Small intestine (tissue), 7 donors: ENCODE data around the gene OPN5. TPM values are rescaled to one million over a fixed set of nuclear protein-coding genes. Genes with fewer than 3 reads are reported as not detected.
"Not testable (repeated sequence)": the region's sequence is repeated elsewhere in the genome, so short reads cannot be mapped to it uniquely, and the experiment has no call there.

Source experiments
- DNase-seq, 2 donors: peaks; one replicate each; pipeline versions ENCODE4 v3.0.0 to v3.0.0-alpha.2; 2013
- FAIRE-seq: peaks from 2 replicates; lab custom pipeline; 2012; peaks lifted over from hg19 to GRCh38; lab: Jason Lieb, UNC
- H3K27ac ChIP-seq, 3 donors: one replicate each; pipeline ENCODE4 v1.5.1; 2013; ENCODE audit warnings: low read length in 2 of 3, mild to moderate bottlenecking in 2 of 3, control low read depth in 1 of 3, inconsistent platforms in 1 of 3, low read depth in 1 of 3, moderate library complexity in 1 of 3
- H3K27me3 ChIP-seq, 3 donors: one replicate each; pipeline ENCODE4 v1.6.1; 2013; ENCODE audit warnings: low read length in 3 of 3, inconsistent platforms in 1 of 3; ENCODE audit not compliant: control insufficient read depth in 3 of 3, insufficient read depth in 3 of 3
- H3K36me3 ChIP-seq, 3 donors: one replicate each; pipeline ENCODE4 v1.6.1; 2013; ENCODE audit warnings: low read length in 3 of 3, inconsistent platforms in 1 of 3, low read depth in 1 of 3, mild to moderate bottlenecking in 1 of 3, moderate library complexity in 1 of 3; ENCODE audit not compliant: control insufficient read depth in 3 of 3, insufficient read depth in 2 of 3
- H3K4me1 ChIP-seq, 3 donors: one replicate each; pipeline ENCODE4 v1.6.1; 2013; ENCODE audit warnings: low read length in 2 of 3, inconsistent platforms in 1 of 3, low read depth in 1 of 3, mild to moderate bottlenecking in 1 of 3, moderate library complexity in 1 of 3; ENCODE audit not compliant: control insufficient read depth in 3 of 3, insufficient read depth in 2 of 3
- H3K4me3 ChIP-seq, 3 donors: one replicate each; pipeline ENCODE4 v1.5.1; 2013; ENCODE audit warnings: low read length in 3 of 3, control low read depth in 1 of 3, inconsistent platforms in 1 of 3, low read depth in 1 of 3, mild to moderate bottlenecking in 1 of 3, moderate library complexity in 1 of 3
- H3K9me3 ChIP-seq, 2 donors: one replicate each; pipeline ENCODE4 v1.6.1; 2013; ENCODE audit warnings: low read depth in 1 of 2, low read length in 1 of 2; ENCODE audit not compliant: control insufficient read depth in 2 of 2, insufficient read depth in 1 of 2
- WGBS, 3 donors: extraction: QIAGEN DNeasy Blood & Tissue Kit; methylation state at CpG; one replicate each; pipeline ENCODE4 v1.1.7; 2013; 5-methylcytosine and 5-hydroxymethylcytosine counted together
- polyA plus RNA-seq, 4 donors: library from polyadenylated mRNA; stranded (reverse) in 3 of 4; unstranded in 1 of 4; fragments of 200-250 nt in 3 of 4; fragments of 120-200 nt in 1 of 4; gene quantifications; one replicate each; pipeline versions ENCODE4 v1.2.1 to v1.2.3, GENCODE V29; 2013
- donor health status: healthy with polysubstance abuse.
- donor health status: control.
- donor health status: control.
- donor health status: Bipolar disorder and iron deficiency.
- donor health status: healthy.

OPN5 gene
- polyA plus RNA-seq, 4 donors: not detected

DNA sequence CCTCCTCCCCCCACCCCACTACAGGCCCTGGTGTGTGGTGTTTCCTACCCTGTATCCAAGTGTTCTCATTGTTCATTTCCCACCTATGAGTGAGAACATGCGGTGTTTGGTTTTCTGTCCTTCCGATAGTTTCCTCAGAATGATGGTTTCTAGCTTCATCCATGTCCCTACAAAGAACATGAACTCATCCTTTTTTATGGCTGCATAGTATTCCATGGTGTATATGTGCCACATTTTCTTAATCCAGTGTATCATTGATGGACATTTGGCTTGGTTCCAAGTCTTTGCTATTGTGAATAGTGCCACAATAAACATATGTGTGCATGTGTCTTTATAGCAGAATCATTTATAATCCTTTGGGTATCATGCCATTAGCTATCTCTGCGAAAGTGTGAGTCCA lies 36.6 kb upstream of the OPN5 start:
- DNase-seq, H3K9me3 ChIP-seq, H3K4me1 ChIP-seq, H3K27me3 ChIP-seq, H3K36me3 ChIP-seq, H3K27ac ChIP-seq, FAIRE-seq, H3K4me3 ChIP-seq: not testable (repeated sequence)
- WGBS, 3 donors: 93 to 96% (median 94%) methylated on average over 3 of the region's 3 CpGs

DNA sequence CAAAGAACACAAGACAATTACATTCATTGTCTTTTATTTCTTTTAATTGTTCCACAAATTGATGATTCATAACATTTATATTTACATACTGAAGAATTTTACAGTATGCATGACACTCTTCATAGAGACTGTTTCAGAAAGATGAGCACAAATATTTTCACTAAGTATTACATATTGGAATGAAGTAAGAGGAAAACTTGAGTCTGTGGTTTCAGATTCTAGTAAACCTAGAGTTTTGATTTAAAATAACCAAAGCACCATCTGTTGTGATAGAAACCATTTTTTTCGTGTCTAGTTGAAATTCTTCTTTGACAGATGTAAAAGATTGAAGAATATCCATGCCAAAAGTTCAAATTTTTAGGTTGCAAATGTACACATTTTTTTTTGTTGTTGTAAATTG lies 32.1 kb upstream of the OPN5 start:
- no peak for DNase-seq
- WGBS, 3 donors: 47 to 54% (median 48%) methylated on average over 1 of the region's 1 CpG
- Histone ChIP-seq H3K4me3 (no peak overlapping the region), H3K27me3 (no peaks in the 10 kb centered on the region), H3K27ac (no peak overlapping the region), H3K36me3 (no peaks in the 10 kb centered on the region), H3K9me3 (no peaks in the 10 kb centered on the region), H3K4me1 (no peaks in the 10 kb centered on the region)
- FAIRE-seq: no peak

DNA sequence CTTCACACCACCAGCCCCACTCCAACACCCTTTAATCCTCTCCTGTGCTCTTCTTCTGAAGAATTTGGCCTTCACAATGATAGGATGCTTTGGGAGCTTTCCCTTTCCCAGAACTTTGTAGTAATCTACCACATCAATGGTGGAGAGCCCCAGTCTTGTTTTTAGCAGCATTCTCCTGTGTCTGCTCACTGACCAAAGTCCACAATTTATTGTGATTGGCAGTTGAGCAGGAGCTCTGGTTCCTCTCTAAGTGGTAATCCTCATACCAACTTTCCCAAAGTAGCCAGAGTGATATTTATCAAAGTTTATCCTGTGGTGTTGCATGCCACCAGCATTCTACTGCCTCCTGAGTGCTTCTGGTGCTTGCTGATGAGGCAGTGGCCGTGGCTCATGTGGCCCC lies 29.0 kb upstream of the OPN5 start:
- Histone ChIP-seq H3K36me3 (no peaks in the 10 kb centered on the region), H3K4me1 (no peaks in the 10 kb centered on the region), H3K4me3 (no peak overlapping the region), H3K27me3 (peaks cover 0 to 2% (median 0%) of the 10 kb centered on the region in 3 donors), H3K9me3 (no peaks in the 10 kb centered on the region), H3K27ac (no peak overlapping the region)
- FAIRE-seq (no peak), DNase-seq (no peak)
- WGBS, 3 donors: 33 to 74% (median 39%) methylated on average over 1 of the region's 1 CpG

DNA sequence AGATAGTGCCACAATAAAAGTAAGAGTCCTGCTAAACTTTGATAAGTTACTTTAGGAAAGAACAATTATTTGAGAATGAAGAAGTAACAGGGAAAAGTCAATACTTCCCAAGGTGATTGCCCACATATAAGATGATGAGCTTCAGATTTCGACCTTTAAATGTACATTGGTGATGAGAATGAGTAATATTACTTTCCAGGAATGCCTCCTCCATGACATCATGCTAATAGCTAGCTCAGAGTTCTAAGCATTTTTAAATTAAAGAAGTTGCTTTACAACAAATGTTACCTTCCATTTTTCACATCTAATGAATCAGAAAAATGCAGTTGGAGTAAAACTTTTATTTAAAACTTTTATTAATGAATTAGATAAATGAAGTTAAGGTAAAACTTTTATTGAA lies 22.5 kb upstream of the OPN5 start:
- FAIRE-seq (peak; percentile 5), DNase-seq (no peak)
- Histone ChIP-seq H3K9me3 (no peaks in the 10 kb centered on the region), H3K27ac (no peak overlapping the region), H3K4me3 (no peak overlapping the region), H3K27me3 (peaks cover 0 to 2% (median 0%) of the 10 kb centered on the region in 3 donors), H3K36me3 (no peaks in the 10 kb centered on the region), H3K4me1 (no peaks in the 10 kb centered on the region)
- WGBS, 3 donors: 17 to 55% (median 23%) methylated on average over 1 of the region's 1 CpG

DNA sequence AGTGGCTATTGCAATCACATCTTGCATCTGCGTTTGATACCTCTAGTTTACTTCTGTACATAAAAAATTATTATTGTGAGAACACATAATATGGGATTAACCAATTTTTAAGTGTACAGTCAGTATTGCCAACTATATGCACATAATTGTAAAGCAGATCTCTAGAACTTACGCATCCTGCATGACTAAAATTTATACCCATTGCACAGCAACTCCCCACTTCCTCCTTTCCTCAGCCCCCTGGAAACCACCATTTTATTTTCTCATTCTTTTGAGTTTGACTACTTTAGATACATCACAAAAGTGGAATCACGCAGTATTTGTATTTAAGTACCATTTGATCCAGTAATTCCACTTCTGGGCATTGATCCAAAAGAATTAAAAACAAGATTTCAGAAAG lies 19.3 kb upstream of the OPN5 start:
- H3K4me1 ChIP-seq: no peaks in the 10 kb centered on the region
- no peak overlapping the region for H3K27ac ChIP-seq
- no peaks in the 10 kb centered on the region for H3K27me3 ChIP-seq
- no peaks in the 10 kb centered on the region for H3K36me3 ChIP-seq
- WGBS, 3 donors: 88 to 91% (median 90%) methylated on average over 3 of the region's 3 CpGs
- no peak for DNase-seq
- FAIRE-seq: no peak
- H3K4me3 ChIP-seq: no peak overlapping the region
- no peaks in the 10 kb centered on the region for H3K9me3 ChIP-seq

DNA sequence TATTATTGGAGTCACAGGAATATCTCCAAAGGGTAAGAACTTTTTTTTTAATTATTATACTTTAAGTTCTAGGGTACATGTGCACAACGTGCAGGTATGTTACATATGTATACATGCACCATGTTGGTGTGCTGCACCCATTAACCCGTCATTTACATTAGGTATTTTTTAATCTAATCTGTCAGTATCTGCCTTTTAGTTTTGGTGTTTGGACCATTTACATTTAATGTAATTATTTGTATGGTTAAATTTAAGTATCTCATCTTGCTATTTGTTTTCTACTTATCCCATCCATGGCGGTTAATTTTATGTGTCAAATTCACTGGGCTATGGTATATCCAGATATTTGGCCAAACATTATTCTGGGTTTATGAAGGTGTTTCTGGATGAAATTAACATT lies 15.4 kb upstream of the OPN5 start:
- Histone ChIP-seq H3K9me3 (no peaks in the 10 kb centered on the region), H3K27me3 (no peaks in the 10 kb centered on the region), H3K4me3 (no peak overlapping the region), H3K36me3 (no peaks in the 10 kb centered on the region), H3K27ac (no peak overlapping the region), H3K4me1 (no peaks in the 10 kb centered on the region)
- FAIRE-seq (no peak), DNase-seq (no peak)
- WGBS, 3 donors: 94 to 97% (median 96%) methylated on average over 3 of the region's 3 CpGs

DNA sequence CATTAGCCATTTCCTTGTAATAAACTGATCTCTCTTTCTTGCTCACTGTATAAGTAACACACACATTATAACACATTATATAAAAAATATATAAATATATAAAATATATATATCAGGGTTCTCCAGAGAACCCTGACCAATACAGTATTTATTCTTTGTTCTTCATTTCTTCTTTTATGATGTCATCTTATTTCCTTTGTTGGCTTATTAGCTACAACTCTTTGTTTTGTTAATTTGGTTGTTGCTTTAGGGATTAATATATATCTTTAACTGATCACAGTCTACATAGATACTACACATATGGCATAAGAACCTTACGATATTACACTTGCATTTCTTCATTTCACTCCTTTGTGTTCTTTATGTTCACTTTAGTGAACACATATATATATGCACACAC lies 14.7 kb upstream of the OPN5 start:
- no peaks in the 10 kb centered on the region for H3K36me3 ChIP-seq
- H3K27me3 ChIP-seq: no peaks in the 10 kb centered on the region
- no peak overlapping the region for H3K4me3 ChIP-seq
- no peak overlapping the region for H3K27ac ChIP-seq
- H3K9me3 ChIP-seq: no peaks in the 10 kb centered on the region
- 0 to 62% (median 33%) methylated on average over 1 of the region's 1 CpG for WGBS, 3 donors
- FAIRE-seq (no peak), DNase-seq (no peak)
- no peaks in the 10 kb centered on the region for H3K4me1 ChIP-seq

DNA sequence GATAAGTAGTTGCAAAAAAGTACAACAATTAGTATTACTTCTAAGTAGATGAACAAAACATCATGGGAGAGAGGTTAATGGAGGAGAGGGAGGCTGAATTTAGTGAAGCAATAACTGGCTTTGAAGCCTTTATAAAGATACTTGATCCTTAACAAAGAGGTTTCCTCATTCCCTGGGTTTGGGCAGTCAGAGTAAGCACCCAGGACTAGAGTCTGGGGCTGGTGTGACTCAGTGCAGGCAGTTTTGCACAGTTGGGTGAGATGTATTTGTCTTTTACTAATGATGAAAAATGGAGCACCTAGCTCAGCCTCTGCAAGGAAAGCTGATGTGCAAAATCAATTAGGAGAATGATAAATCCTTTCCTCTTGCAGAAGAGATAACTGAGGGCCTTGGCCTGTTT lies 11.8 kb upstream of the OPN5 start:
- Histone ChIP-seq H3K9me3 (no peaks in the 10 kb centered on the region), H3K4me3 (no peak overlapping the region), H3K27ac (no peak overlapping the region), H3K36me3 (no peaks in the 10 kb centered on the region), H3K4me1 (no peaks in the 10 kb centered on the region), H3K27me3 (no peaks in the 10 kb centered on the region)
- no peak for DNase-seq
- FAIRE-seq: no peak

DNA sequence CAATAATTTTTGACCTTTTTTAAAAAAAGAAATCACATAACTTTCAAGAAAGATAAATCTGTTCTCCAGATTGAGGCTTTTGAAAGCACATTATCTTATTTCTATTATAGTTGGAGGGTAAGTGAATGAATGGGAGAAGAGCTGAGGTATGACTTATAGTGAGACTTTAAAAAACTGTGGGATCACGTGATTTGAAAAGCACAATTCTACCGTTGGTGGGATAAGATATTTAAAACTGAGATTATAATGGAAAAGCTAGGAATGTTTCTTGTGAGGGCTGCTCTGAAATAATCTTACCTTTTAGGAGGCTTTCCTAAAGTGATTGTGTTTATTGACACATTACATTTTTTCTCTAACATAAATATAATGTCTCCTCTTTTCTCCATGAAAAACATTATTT lies 9.5 kb upstream of the OPN5 start:
- Histone ChIP-seq H3K9me3 (no peaks in the 10 kb centered on the region), H3K4me3 (no peak overlapping the region), H3K27ac (no peak overlapping the region), H3K36me3 (no peaks in the 10 kb centered on the region), H3K27me3 (no peaks in the 10 kb centered on the region), H3K4me1 (no peaks in the 10 kb centered on the region)
- FAIRE-seq (no peak), DNase-seq (no peak)
- 76 to 82% (median 81%) methylated on average over 2 of the region's 2 CpGs for WGBS, 3 donors
